ENCODE results near the gene BNC2.

The BNC2 gene

DNA sequence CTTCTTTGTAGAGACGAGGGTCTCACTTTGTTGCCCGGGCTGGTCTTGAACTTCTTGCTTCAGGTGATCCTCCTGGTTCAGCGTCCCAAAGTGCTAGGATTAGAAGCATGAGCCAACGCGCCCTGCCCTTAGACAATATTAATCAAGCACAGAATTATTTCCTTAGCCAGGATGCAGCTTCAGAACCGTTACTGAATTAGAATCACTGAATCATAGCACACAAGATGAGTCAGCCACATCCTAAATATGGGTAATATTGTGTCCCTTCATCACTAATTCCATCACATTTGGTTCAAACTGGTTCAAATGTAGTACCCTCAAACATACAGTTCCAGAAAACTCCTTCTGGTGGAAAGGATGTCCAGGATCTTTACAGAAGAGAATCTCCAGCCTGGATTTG is 82.7 kb downstream of the BNC2 start:
- H3K4me3 ChIP-seq (replicated peaks; ENCODE audit: insufficient read depth, low read length) = no peak overlapping the region
- TF ChIP-seq, protein P1, sequence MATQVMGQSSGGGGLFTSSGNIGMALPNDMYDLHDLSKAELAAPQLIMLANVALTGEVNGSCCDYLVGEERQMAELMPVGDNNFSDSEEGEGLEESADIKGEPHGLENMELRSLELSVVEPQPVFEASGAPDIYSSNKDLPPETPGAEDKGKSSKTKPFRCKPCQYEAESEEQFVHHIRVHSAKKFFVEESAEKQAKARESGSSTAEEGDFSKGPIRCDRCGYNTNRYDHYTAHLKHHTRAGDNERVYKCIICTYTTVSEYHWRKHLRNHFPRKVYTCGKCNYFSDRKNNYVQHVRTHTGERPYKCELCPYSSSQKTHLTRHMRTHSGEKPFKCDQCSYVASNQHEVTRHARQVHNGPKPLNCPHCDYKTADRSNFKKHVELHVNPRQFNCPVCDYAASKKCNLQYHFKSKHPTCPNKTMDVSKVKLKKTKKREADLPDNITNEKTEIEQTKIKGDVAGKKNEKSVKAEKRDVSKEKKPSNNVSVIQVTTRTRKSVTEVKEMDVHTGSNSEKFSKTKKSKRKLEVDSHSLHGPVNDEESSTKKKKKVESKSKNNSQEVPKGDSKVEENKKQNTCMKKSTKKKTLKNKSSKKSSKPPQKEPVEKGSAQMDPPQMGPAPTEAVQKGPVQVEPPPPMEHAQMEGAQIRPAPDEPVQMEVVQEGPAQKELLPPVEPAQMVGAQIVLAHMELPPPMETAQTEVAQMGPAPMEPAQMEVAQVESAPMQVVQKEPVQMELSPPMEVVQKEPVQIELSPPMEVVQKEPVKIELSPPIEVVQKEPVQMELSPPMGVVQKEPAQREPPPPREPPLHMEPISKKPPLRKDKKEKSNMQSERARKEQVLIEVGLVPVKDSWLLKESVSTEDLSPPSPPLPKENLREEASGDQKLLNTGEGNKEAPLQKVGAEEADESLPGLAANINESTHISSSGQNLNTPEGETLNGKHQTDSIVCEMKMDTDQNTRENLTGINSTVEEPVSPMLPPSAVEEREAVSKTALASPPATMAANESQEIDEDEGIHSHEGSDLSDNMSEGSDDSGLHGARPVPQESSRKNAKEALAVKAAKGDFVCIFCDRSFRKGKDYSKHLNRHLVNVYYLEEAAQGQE (IDR thresholded peaks at IDR 0.05; ENCODE audit: insufficient replicate concordance, low read depth) = no peak
- TF ChIP-seq SPI1 (IDR thresholded peaks at IDR 0.05; ENCODE audit: borderline replicate concordance, low read depth) (no peak), CTCF (IDR thresholded peaks at IDR 0.05; ENCODE audit: insufficient read depth, low read length) (no peak), GABPA (IDR thresholded peaks at IDR 0.05; ENCODE audit: low read depth) (no peak), POLR2AphosphoS5 (IDR thresholded peaks at IDR 0.05; ENCODE audit: low read depth) (no peak)
- no peak overlapping the region for H3K27ac ChIP-seq (replicated peaks)
- no peaks in the 10 kb centered on the region for H3K27me3 ChIP-seq (ENCODE audit: insufficient read depth, poor library complexity, severe bottlenecking)
- no peak for DNase-seq (ENCODE audit: low read depth in 1 of 2, low spot score in 1 of 2)

- TF ChIP-seq CTCF (IDR thresholded peaks at IDR 0.05; ENCODE audit: insufficient read depth, low read length) (no peak), SPI1 (IDR thresholded peaks at IDR 0.05; ENCODE audit: borderline replicate concordance, low read depth) (no peak), GABPA (IDR thresholded peaks at IDR 0.05; ENCODE audit: low read depth) (no peak), POLR2AphosphoS5 (IDR thresholded peaks at IDR 0.05; ENCODE audit: low read depth) (no peak)
- TF ChIP-seq, protein P1 (IDR thresholded peaks at IDR 0.05; ENCODE audit: insufficient replicate concordance, low read depth) = no peak
- Histone ChIP-seq H3K27me3 (ENCODE audit: insufficient read depth, poor library complexity, severe bottlenecking) (no peaks in the 10 kb centered on the region), H3K27ac (replicated peaks) (no peak overlapping the region), H3K4me3 (replicated peaks; ENCODE audit: insufficient read depth, low read length) (no peak overlapping the region)
- DNase-seq (ENCODE audit: low read depth in 1 of 2, low spot score in 1 of 2) = no peak
These were observed 86.5 kb downstream of the BNC2 start for GRCh38 chr9:16784002-16784401.

GRCh38 chr9:16782490-16782889 is 88.0 kb downstream of the BNC2 start:
- Histone ChIP-seq H3K4me3 (replicated peaks; ENCODE audit: insufficient read depth, low read length) (no peak overlapping the region), H3K27me3 (ENCODE audit: insufficient read depth, poor library complexity, severe bottlenecking) (no peaks in the 10 kb centered on the region), H3K27ac (replicated peaks) (no peak overlapping the region)
- no peak for TF ChIP-seq POLR2AphosphoS5 (IDR thresholded peaks at IDR 0.05; ENCODE audit: low read depth)
- TF ChIP-seq CTCF (IDR thresholded peaks at IDR 0.05; ENCODE audit: insufficient read depth, low read length) = no peak
- TF ChIP-seq, protein P1 (IDR thresholded peaks at IDR 0.05; ENCODE audit: insufficient replicate concordance, low read depth) = no peak
- no peak for TF ChIP-seq SPI1 (IDR thresholded peaks at IDR 0.05; ENCODE audit: borderline replicate concordance, low read depth)
- no peak for TF ChIP-seq GABPA (IDR thresholded peaks at IDR 0.05; ENCODE audit: low read depth)
- DNase-seq (ENCODE audit: low read depth in 1 of 2, low spot score in 1 of 2) = no peak
